ENCODE results near the gene CRABP2. TPM values are rescaled to one million over a fixed set of nuclear protein-coding genes. Genes with fewer than 3 reads are reported as not detected.

Gene CRABP2
- total RNA-seq, 1 donor from 2014 or later: 278 TPM

- Histone ChIP-seq H3K4me3 (ENCODE audit: insufficient read depth, low read depth, low read length) (no peak overlapping the region), H3K4me1 (ENCODE audit: insufficient read depth, low read length) (peaks cover 29% of the 10 kb centered on the region), H3K27ac (ENCODE audit: low read depth, low read length) (no peak overlapping the region), H3K27me3 (ENCODE audit: insufficient read depth, low read length) (peaks cover 5% of the 10 kb centered on the region), H2AFZ (ENCODE audit: low read depth, low read length) (no peak overlapping the region), H3K36me3 (ENCODE audit: insufficient read depth, low read length) (no peaks in the 10 kb centered on the region), H3K79me2 (ENCODE audit: insufficient read depth, low read length) (peaks cover 27% of the 10 kb centered on the region), H3K9ac (ENCODE audit: low read length) (no peak overlapping the region), H3K9me3 (ENCODE audit: insufficient read depth, low read depth, low read length) (no peaks in the 10 kb centered on the region), H4K20me1 (ENCODE audit: insufficient read depth, low read length) (peaks cover 9% of the 10 kb centered on the region), H3K4me2 (ENCODE audit: low read length) (no peak overlapping the region)
- Mint-ChIP-seq H3K4me3 (ENCODE audit: unreplicated experiment) (no peak overlapping the region), H3K27ac (ENCODE audit: unreplicated experiment) (no peak overlapping the region), H3K27me3 (ENCODE audit: low read depth, unreplicated experiment) (peaks cover 30% of the 10 kb centered on the region), H3K36me3 (ENCODE audit: low read depth, unreplicated experiment) (no peaks in the 10 kb centered on the region), H3K4me1 (ENCODE audit: low read depth, unreplicated experiment) (peaks cover 9% of the 10 kb centered on the region), H3K9me3 (ENCODE audit: unreplicated experiment) (no peaks in the 10 kb centered on the region)
- no peak for TF ChIP-seq CTCF (IDR thresholded peaks at IDR 0.05; ENCODE audit: insufficient read depth, low read depth, low read length)
- no peak for TF ChIP-seq EZH2 (IDR thresholded peaks at IDR 0.05; ENCODE audit: insufficient read depth, low read length)
- DNase-seq (ENCODE audit: low read depth) (no peak), FAIRE-seq (no peak)
Measured at GRCh38 chr1:156680056-156680455, 25.3 kb downstream of the CRABP2 start.

GRCh38 chr1:156677616-156678596, 27.5 kb downstream of the CRABP2 start:
- Mint-ChIP-seq H3K9me3 (ENCODE audit: unreplicated experiment) (no peaks in the 10 kb centered on the region), H3K27me3 (ENCODE audit: low read depth, unreplicated experiment) (peaks cover 24% of the 10 kb centered on the region), H3K27ac (ENCODE audit: unreplicated experiment) (peak overlapping the region; percentile 66), H3K4me1 (ENCODE audit: low read depth, unreplicated experiment) (peaks cover 25% of the 10 kb centered on the region), H3K36me3 (ENCODE audit: low read depth, unreplicated experiment) (peaks cover 6% of the 10 kb centered on the region), H3K4me3 (ENCODE audit: unreplicated experiment) (peak overlapping the region; percentile 88)
- Histone ChIP-seq H3K27me3 (ENCODE audit: insufficient read depth, low read length) (no peaks in the 10 kb centered on the region), H3K9me3 (ENCODE audit: insufficient read depth, low read depth, low read length) (no peaks in the 10 kb centered on the region), H3K27ac (ENCODE audit: low read depth, low read length) (no peak overlapping the region), H4K20me1 (ENCODE audit: insufficient read depth, low read length) (peaks cover 23% of the 10 kb centered on the region), H2AFZ (ENCODE audit: low read depth, low read length) (peak overlapping the region; percentile 76), H3K4me1 (ENCODE audit: insufficient read depth, low read length) (peaks cover 40% of the 10 kb centered on the region), H3K4me3 (ENCODE audit: insufficient read depth, low read depth, low read length) (peak overlapping the region; percentile 68), H3K36me3 (ENCODE audit: insufficient read depth, low read length) (no peaks in the 10 kb centered on the region), H3K79me2 (ENCODE audit: insufficient read depth, low read length) (peaks cover 43% of the 10 kb centered on the region), H3K4me2 (ENCODE audit: low read length) (peak overlapping the region; percentile 97), H3K9ac (ENCODE audit: low read length) (peak overlapping the region; percentile 17)
- DNase-seq (ENCODE audit: low read depth) (peak; percentile 71), FAIRE-seq (peak; percentile 47)
- TF ChIP-seq EZH2 (IDR thresholded peaks at IDR 0.05; ENCODE audit: insufficient read depth, low read length) (no peak), CTCF (IDR thresholded peaks at IDR 0.05; ENCODE audit: insufficient read depth, low read depth, low read length) (peak; percentile 96)

All from astrocyte (in vitro differentiated cells and primary cell).